ENCODE results near the gene MACROD1. TPM values are rescaled to one million over a fixed set of nuclear protein-coding genes. Genes with fewer than 3 reads are reported as not detected.

Gene MACROD1
- total RNA-seq, 1 donor from 2014 or later: 28.6 TPM

DNA sequence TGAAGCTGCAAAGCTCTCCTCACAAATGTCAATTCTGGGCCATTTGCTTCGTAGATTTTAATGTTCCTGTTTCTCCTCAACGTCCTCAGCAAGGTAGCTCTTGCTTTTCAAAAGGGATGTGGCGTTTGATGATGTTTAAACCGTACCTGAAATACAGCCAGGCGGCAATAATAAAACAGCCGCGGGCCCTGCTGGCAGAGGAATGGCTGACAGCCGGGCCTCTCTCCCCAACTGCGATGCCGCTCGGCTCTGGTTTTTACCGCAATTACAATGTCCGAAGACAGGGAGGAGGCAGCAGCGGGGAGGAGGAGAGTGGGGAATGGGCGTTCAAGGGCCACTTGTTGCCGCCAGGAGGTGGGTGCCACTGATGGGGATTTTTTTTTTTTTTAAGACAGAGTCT is 27.5 kb downstream of the MACROD1 start:
- no peaks in the 10 kb centered on the region for H3K4me1 Mint-ChIP-seq
- H3K36me3 Mint-ChIP-seq (ENCODE audit: low read depth): no peaks in the 10 kb centered on the region
- H3K27me3 Mint-ChIP-seq: no peaks in the 10 kb centered on the region
- H3K4me3 Mint-ChIP-seq: no peak overlapping the region
- no peak overlapping the region for H3K27ac Mint-ChIP-seq
- DNase-seq: no peak
- no peaks in the 10 kb centered on the region for H3K9me3 Mint-ChIP-seq
- intact Hi-C loops (cut with micrococcal nuclease): no loop called here

- intact Hi-C loops (cut with micrococcal nuclease): no loop called here
- H3K27me3 Mint-ChIP-seq: no peaks in the 10 kb centered on the region
- no peaks in the 10 kb centered on the region for H3K4me1 Mint-ChIP-seq
- no peaks in the 10 kb centered on the region for H3K9me3 Mint-ChIP-seq
- no peak overlapping the region for H3K4me3 Mint-ChIP-seq
- no peak overlapping the region for H3K27ac Mint-ChIP-seq
- no peak for DNase-seq
- H3K36me3 Mint-ChIP-seq (ENCODE audit: low read depth): no peaks in the 10 kb centered on the region
Measured at GRCh38 chr11:64136765-64137441, 29.0 kb downstream of the MACROD1 start.

- intact Hi-C loops (cut with micrococcal nuclease): no loop called here
- no peak overlapping the region for H3K4me3 Mint-ChIP-seq
- no peak for DNase-seq
- H3K36me3 Mint-ChIP-seq (ENCODE audit: low read depth): no peaks in the 10 kb centered on the region
- H3K4me1 Mint-ChIP-seq: no peaks in the 10 kb centered on the region
- H3K9me3 Mint-ChIP-seq: no peaks in the 10 kb centered on the region
- H3K27me3 Mint-ChIP-seq: no peaks in the 10 kb centered on the region
- H3K27ac Mint-ChIP-seq: no peak overlapping the region
Measured at GRCh38 chr11:64135711-64136110, 30.2 kb downstream of the MACROD1 start.

- no peak for DNase-seq
- no peak overlapping the region for H3K27ac Mint-ChIP-seq
- no peaks in the 10 kb centered on the region for H3K4me1 Mint-ChIP-seq
- no peaks in the 10 kb centered on the region for H3K9me3 Mint-ChIP-seq
- H3K4me3 Mint-ChIP-seq: no peak overlapping the region
- no peaks in the 10 kb centered on the region for H3K27me3 Mint-ChIP-seq
- H3K36me3 Mint-ChIP-seq (ENCODE audit: low read depth): no peaks in the 10 kb centered on the region
- intact Hi-C loops (cut with micrococcal nuclease): no loop called here
Measured at GRCh38 chr11:64134963-64135362, 30.9 kb downstream of the MACROD1 start.

DNA sequence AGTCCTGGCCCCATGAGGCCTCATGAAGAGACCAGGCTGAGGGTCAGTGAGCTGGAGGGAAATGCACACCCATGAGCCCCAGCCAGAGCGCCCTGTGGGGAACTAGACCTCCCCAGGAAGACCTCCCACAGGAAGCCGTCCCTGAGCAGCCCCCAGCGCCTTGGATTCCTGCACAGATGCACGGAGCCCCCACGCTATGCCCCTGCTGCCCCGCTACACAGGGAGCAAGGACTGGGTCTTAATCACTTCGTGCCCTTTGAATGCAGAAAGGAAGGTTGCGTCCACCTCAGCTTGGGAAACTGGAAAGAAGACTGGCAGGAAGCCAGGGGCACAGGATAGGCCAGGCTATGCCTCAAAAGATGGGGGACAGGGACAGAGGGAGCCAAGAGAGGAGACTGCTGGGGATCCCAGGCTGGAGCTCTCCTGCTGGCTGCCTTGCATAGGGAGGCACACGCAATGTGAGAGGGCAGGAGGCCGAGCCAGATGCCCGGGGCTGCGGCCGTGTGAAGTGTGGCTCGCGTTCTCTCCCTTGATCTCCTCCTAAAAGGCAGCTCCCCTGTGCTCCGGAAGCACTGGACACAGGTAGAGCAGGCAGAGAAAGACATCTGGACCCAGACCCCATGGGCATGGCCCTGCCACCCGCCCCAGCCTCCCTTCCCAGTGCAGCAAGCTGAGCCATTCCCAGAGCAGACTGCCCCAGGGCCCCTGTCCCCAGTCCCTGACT is 32.8 kb downstream of the MACROD1 start:
- Mint-ChIP-seq H3K4me1 (no peaks in the 10 kb centered on the region), H3K36me3 (ENCODE audit: low read depth) (no peaks in the 10 kb centered on the region), H3K27me3 (no peaks in the 10 kb centered on the region), H3K4me3 (no peak overlapping the region), H3K27ac (no peak overlapping the region), H3K9me3 (no peaks in the 10 kb centered on the region)
- intact Hi-C loops (cut with micrococcal nuclease): no loop called here
- no peak for DNase-seq

- DNase-seq: no peak
- Mint-ChIP-seq H3K27me3 (no peaks in the 10 kb centered on the region), H3K9me3 (no peaks in the 10 kb centered on the region), H3K27ac (no peak overlapping the region), H3K36me3 (ENCODE audit: low read depth) (no peaks in the 10 kb centered on the region), H3K4me3 (no peak overlapping the region), H3K4me1 (no peaks in the 10 kb centered on the region)
- intact Hi-C loops (cut with micrococcal nuclease): no loop called here
Measured at GRCh38 chr11:64132191-64132771, 33.6 kb downstream of the MACROD1 start.

GRCh38 chr11:64131683-64132190 is 34.2 kb downstream of the MACROD1 start:
- H3K36me3 Mint-ChIP-seq (ENCODE audit: low read depth): no peaks in the 10 kb centered on the region
- H3K9me3 Mint-ChIP-seq: no peaks in the 10 kb centered on the region
- DNase-seq: no peak
- H3K27ac Mint-ChIP-seq: no peak overlapping the region
- H3K4me3 Mint-ChIP-seq: no peak overlapping the region
- intact Hi-C loops (cut with micrococcal nuclease): no loop called here
- no peaks in the 10 kb centered on the region for H3K4me1 Mint-ChIP-seq
- H3K27me3 Mint-ChIP-seq: no peaks in the 10 kb centered on the region

DNA sequence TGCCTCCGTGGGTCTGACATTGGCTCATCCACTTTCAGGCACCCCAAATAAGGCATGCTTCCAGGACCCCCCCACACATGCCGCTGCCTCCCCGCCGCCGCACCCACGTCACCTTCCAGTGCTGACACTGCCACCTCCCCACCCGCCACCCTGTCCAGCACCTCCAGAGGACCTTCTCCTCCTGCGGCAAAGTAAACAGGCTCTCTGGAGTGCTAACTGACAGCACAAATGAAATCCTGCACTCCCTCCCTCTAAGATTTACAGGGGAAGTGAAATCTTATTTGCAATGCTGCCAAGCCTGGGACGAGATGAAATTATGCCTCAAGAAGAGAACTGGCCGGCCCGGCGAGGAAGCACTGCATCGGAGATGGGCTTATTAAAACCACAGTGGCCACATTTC is 35.3 kb downstream of the MACROD1 start:
- H3K9me3 Mint-ChIP-seq: no peaks in the 10 kb centered on the region

DNA sequence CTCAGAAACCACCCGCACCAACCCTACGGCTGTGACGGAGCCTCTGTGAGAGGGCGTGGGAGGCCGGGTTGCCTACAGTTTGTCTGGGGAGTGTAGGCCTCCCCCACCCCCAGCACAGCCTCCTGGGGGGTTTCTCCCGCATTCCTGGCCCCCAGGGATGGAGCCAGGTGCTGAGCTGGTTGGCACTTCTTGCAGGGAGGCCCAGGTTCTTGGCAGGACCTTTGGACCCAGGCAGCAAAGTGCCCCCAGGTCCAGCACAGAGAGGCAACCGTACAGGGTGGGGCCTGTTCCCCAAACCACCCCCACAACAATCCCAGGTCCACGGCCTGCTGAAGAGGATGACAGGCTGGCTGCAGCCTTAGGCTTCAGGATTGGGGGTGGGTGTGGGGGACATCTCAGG is 36.5 kb downstream of the MACROD1 start:
- Mint-ChIP-seq H3K27me3 (no peaks in the 10 kb centered on the region), H3K9me3 (no peaks in the 10 kb centered on the region), H3K27ac (no peak overlapping the region), H3K36me3 (ENCODE audit: low read depth) (no peaks in the 10 kb centered on the region), H3K4me1 (peaks cover 3% of the 10 kb centered on the region), H3K4me3 (no peak overlapping the region)
- intact Hi-C loops (cut with micrococcal nuclease): no loop called here
- no peak for DNase-seq

More for the DNA sequence above, 35.3 kb downstream of the MACROD1 start:
- Mint-ChIP-seq H3K36me3 (ENCODE audit: low read depth) (no peaks in the 10 kb centered on the region), H3K27ac (no peak overlapping the region), H3K4me1 (no peaks in the 10 kb centered on the region), H3K27me3 (no peaks in the 10 kb centered on the region), H3K4me3 (no peak overlapping the region)
- intact Hi-C loops (cut with micrococcal nuclease): no loop called here
- no peak for DNase-seq

DNA sequence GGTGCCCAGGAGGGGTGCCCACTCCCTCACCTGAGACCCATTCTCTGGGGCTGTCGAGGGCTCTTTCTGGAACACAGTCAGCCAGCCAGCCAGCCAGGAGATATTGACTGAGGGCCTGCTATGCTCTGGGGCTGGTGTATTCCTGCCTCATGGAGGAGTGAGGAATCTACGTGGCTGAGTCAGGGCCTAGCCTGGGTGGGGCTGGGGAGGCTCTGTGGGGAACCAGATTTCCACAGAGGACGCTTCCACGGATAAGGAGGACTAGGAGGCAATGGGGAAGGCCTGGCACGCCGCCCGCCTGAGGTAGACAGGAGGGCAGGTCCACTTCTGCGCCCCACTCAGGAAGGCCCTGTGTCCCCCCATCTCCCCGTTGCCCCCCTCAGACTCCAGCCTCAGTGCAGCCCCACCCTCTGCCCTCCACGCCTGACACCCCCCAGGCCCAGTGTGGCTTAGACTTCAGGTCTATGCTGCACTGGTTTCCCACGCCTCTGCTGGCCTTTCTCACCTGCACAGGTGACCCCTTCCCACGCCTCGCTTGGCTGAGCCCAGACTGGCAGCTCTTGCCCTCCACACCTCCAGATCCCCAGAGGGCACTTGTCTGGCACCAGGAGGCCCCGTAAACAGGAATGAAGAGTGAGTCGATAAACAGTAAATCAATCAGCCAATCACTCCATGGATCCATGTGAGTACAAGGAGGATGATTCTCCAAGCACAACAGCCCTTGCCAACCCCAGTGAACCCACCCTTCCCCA is 37.5 kb downstream of the MACROD1 start:
- intact Hi-C loops (cut with micrococcal nuclease): no loop called here
- H3K27ac Mint-ChIP-seq: no peak overlapping the region
- H3K4me3 Mint-ChIP-seq: no peak overlapping the region
- no peaks in the 10 kb centered on the region for H3K27me3 Mint-ChIP-seq
- DNase-seq: no peak
- H3K9me3 Mint-ChIP-seq: no peaks in the 10 kb centered on the region
- H3K4me1 Mint-ChIP-seq: peaks cover 3% of the 10 kb centered on the region
- H3K36me3 Mint-ChIP-seq (ENCODE audit: low read depth): no peaks in the 10 kb centered on the region

- Mint-ChIP-seq H3K36me3 (ENCODE audit: low read depth) (no peaks in the 10 kb centered on the region), H3K27me3 (no peaks in the 10 kb centered on the region)
- no peak for DNase-seq
Measured at GRCh38 chr11:64127267-64128072, 38.4 kb downstream of the MACROD1 start.

GRCh38 chr11:64126796-64127195 is 39.1 kb downstream of the MACROD1 start:
- H3K36me3 Mint-ChIP-seq (ENCODE audit: low read depth): no peaks in the 10 kb centered on the region
- H3K27me3 Mint-ChIP-seq: no peaks in the 10 kb centered on the region
- H3K27ac Mint-ChIP-seq: no peak overlapping the region
- no peaks in the 10 kb centered on the region for H3K9me3 Mint-ChIP-seq
- no peak overlapping the region for H3K4me3 Mint-ChIP-seq
- intact Hi-C loops (cut with micrococcal nuclease): no loop called here
- H3K4me1 Mint-ChIP-seq: peaks cover 3% of the 10 kb centered on the region
- DNase-seq: no peak

More at GRCh38 chr11:64127267-64128072, 38.4 kb downstream of the MACROD1 start:
- Mint-ChIP-seq H3K27ac (no peak overlapping the region), H3K4me1 (peaks cover 3% of the 10 kb centered on the region), H3K9me3 (no peaks in the 10 kb centered on the region), H3K4me3 (no peak overlapping the region)
- intact Hi-C loops (cut with micrococcal nuclease): no loop called here

DNA sequence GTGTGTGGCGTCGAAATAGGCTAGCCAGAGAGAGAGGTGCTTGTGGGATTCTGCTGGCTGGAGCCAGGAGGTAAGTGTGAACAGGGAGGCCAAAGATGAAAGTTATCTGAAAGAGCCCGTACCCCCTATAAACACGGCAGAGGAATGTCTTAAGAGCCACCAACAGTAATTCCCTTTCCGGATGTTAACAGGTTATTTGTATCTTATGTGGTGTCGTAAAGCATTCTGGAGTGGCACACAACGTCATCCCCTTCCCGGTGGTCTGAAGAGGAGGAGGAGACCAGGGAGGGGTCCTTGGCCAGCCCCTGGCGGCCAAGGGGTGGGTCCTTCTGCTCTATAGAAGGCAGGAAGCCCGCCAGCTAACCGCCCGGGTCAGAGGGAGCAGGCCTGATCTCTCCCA is 39.5 kb downstream of the MACROD1 start:
- intact Hi-C loops (cut with micrococcal nuclease): no loop called here
- Mint-ChIP-seq H3K36me3 (ENCODE audit: low read depth) (no peaks in the 10 kb centered on the region), H3K9me3 (no peaks in the 10 kb centered on the region), H3K4me1 (peaks cover 3% of the 10 kb centered on the region), H3K4me3 (no peak overlapping the region), H3K27me3 (no peaks in the 10 kb centered on the region), H3K27ac (no peak overlapping the region)
- DNase-seq: no peak

All from activated CD4-positive, alpha-beta T cell treated with anti-CD3 and anti-CD28 coated beads, Interleukin-2, amount 10 ng/mL, durations not matched to agents 24 days and 14 days (primary cell).